RWPE1 (cell line): ENCODE data around the gene GPR107.
A peak's percentile ranks its signal among the peaks of the same experiment; 100 is the strongest.

ENCODE experiments used
- CTCF ChIA-PET: fragments of 350-600 bp; sonication (Branson Sonifier 250); formaldehyde crosslinking; extraction: SDS; loops from one replicate; lab custom pipeline; 2021; lab: Yijun Ruan, JAX
- POLR2A ChIA-PET: fragments of 400-600 bp; formaldehyde crosslinking; extraction: SDS; loops from one replicate; lab custom pipeline; 2020; ENCODE audit warnings: antibody characterized with exemption; ENCODE audit not compliant: low non-redundant PET; lab: Yijun Ruan, JAX
- DNase-seq: peaks from one replicate; pipeline ENCODE4 v3.0.0; 2012; ENCODE audit warnings: low spot score
- H3K27ac ChIP-seq: fragments of 450-650 bp; 2 replicates; pipeline ENCODE4 v1.5.1; 2017
- TF ChIP-seq, protein P1 (sequence below): fragments of 450-650 bp; conservative IDR thresholded peaks from 2 replicates; pipeline ENCODE4 v1.5.1; 2017; ENCODE audit warnings: low read depth, mild to moderate bottlenecking

GPR107 gene

DNA sequence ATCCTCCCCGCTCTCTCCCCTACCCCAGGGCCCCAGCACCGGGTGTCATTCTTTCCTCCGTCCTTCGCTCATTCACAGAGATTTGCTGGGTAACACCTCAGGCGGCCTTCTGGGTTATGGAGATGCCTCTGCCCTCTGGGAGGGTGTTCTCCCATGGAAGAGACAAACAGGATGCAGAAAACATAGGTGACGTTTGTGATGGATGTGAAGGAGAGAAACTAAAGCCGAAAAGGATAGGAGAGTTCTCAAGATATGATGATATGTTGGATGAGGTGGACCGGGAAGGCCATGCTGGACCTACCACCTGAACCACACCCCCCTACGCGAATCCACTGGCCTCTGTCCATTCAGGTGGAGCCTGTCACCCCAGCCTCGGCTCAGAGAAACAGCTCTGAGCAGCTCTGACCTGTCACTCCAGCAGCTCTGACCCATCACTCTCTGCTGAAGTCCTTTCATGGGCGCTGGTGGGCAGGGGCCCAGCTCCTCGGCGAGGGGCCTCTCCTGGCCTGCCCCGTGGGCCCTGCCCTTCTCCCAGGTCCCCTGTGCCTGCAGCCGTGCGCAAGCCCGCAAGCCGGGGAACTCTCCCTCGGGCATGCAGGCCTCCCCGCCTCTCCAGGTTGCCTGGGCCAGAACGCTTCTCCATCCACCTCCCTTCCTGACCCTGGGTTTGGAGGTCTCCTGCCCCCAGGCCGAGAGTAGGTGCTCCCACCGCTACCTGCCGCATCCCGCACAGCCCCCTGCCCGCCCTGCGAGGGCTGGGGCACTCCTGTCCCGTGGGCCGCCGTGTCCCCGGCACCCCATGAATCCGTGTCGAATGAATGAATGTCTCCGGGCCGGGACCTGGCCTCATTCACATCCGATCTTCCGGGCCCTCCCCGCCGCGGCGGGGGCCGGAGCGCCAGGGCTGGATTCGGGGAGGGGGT lies 117.8 kb downstream of the GPR107 start:
- H3K27ac ChIP-seq: peak overlapping the region; percentile 76
- ChIA-PET POLR2A (no interaction called here), CTCF (interaction anchor here (1.0 to 1.1 kb wide), 2 partner anchors 22 to 24 kb away, joined by 3 to 4 read pairs; no protein-coding TSS in a partner anchor)
- TF ChIP-seq, protein P1, sequence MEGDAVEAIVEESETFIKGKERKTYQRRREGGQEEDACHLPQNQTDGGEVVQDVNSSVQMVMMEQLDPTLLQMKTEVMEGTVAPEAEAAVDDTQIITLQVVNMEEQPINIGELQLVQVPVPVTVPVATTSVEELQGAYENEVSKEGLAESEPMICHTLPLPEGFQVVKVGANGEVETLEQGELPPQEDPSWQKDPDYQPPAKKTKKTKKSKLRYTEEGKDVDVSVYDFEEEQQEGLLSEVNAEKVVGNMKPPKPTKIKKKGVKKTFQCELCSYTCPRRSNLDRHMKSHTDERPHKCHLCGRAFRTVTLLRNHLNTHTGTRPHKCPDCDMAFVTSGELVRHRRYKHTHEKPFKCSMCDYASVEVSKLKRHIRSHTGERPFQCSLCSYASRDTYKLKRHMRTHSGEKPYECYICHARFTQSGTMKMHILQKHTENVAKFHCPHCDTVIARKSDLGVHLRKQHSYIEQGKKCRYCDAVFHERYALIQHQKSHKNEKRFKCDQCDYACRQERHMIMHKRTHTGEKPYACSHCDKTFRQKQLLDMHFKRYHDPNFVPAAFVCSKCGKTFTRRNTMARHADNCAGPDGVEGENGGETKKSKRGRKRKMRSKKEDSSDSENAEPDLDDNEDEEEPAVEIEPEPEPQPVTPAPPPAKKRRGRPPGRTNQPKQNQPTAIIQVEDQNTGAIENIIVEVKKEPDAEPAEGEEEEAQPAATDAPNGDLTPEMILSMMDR: no peak
- DNase-seq: peak; percentile 67

DNA sequence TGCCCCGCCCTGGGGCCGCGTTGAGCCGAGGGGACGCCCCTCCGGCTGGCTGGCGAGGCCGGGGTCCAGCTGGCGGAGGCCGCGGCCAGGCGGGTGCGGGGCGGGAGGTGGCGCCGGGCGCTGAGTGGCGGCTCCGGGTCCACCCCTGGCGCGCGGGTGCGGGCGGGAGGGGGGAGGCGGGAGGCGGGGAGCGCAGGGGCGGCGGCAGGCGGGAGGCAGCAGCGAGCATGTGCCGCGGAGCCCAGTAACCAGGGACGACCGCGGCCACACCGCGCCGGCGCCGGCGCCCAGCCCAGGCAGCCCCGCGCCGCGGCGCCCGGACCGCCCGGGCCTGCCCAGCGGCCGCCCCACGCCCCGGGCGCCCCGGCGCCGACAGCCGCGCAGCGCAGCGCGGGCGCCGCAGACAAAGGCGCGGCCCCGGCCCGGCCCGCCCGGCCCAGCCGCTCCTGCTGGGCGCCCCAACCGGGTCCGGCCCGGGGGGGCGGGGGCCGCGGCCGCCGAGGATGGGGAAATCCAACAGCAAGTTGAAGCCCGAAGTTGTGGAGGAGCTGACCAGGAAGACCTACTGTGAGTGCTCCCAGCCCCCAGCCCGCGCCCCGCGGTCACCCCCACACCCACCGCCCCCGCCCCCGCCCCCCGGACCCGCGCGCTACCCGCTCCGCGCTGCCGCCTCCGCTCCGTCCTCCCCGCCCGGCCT lies 118.6 kb downstream of the GPR107 start, which contains the start of gene NCS1:
NCS1 (plus strand) TSS at position 244 of the 697 bp plus-strand sequence; CDS start at position 504, 260 bp downstream.
- CTCF ChIA-PET: interaction anchor here (0.6 to 1.1 kb wide), 2 partner anchors 24 to 29 kb away, joined by 4 read pairs; no protein-coding TSS in a partner anchor
- DNase-seq: peak; percentile 97
- POLR2A ChIA-PET: no interaction called here
- TF ChIP-seq, protein P1: no peak
- peak within 1 kb of the TSS; percentile 76 for H3K27ac ChIP-seq

DNA sequence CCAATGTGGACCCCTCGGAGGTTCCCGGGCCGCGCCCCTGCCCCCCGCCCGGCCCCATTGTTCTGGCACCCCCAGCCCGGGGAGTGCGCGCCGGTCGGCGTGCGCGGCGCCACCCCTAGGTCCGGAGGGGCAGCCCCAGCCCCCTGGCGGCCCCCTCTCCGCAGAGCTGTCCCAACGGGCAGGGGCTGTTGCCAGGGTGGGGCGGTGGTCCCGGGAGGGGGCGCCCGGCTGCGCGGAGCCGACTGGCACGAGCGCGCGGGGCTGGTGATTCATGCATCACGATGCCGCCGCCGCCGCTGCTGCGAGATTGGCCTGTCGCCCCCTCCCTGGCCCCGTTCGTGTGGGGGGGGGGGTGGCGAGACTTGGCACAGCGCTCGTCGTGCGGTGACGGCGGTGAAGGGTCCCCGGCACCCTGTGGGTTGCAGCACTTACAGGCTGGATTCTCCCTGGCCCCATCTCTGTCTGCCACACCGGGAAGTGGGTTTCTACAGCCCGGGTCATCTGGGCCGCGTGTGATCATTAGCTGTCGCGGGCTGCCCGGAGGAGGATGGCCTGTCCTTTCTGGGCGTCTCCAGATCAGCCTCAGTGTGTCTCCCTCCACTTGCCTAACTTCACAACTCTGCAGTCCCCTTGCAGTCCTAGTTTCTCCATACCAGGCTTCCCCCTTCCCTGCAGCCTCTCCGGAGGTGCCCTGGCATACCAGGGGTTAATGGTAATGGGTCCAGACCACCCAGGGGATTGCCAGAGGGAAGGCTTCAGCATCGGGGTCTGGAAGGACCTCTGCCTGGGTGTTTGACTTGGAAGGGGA lies 119.4 kb downstream of the GPR107 start:
- H3K27ac ChIP-seq: peak overlapping the region; percentile 76
- TF ChIP-seq, protein P1: no peak
- peak; percentile 69 for DNase-seq
- ChIA-PET POLR2A (interaction anchor here (0.6 to 0.7 kb wide), 2 partner anchors 10 to 25 kb away, joined by 4 read pairs; no protein-coding TSS in a partner anchor), CTCF (interaction anchor here (0.6 to 1.7 kb wide), 5 partner anchors 16 to 65 kb away, joined by 3 to 5 read pairs (median 4); no protein-coding TSS in a partner anchor)

DNA sequence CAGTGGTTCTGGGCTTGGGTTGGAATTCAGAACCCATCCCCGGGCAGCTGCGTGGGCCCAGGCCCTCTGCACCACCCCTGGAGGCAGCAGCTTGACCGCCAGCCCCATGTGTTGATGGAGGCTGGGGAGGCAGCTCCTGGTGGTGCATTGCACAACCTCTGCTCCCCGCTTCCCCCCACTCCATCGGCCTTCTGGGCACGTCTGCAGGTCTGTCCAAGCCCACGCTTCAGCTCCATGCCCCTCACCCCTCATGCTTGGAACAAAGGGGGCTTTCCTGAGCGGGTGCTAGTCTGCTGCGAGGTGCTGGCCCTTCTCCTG lies 119.9 kb downstream of the GPR107 start:
- peak overlapping the region; percentile 76 for H3K27ac ChIP-seq
- CTCF ChIA-PET: interaction anchor here (0.6 to 1.7 kb wide), 4 partner anchors 17 to 65 kb away, joined by 3 to 5 read pairs (median 4); no protein-coding TSS in a partner anchor
- DNase-seq: no peak
- POLR2A ChIA-PET: interaction anchor here (0.6 to 0.7 kb wide), 3 partner anchors 9 to 25 kb away, joined by 4 to 6 read pairs (median 4); no protein-coding TSS in a partner anchor
- TF ChIP-seq, protein P1: no peak

DNA sequence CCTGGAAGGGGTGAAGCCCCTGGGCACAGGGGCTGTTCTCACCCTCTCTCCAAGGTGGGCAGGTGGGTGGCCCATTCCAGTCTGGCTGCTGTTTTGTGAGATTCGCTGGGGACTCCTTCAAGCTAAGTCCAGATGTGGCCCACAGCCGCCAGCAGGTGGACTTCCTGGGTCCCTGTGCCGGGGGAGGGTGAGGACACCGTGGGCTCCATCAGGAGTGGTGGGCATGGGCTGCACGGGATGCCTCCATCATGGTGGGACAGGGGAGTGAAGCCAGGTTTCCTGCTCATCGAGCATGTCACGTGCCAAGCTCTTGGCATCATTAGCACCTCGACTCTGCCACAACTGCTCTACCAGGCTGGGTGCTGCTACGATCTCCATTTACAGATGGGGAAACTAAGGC lies 120.3 kb downstream of the GPR107 start:
- H3K27ac ChIP-seq: peak overlapping the region; percentile 76
- no peak for DNase-seq
- CTCF ChIA-PET: interaction anchor here (0.6 to 1.7 kb wide), 4 partner anchors 11 to 66 kb away, joined by 3 to 5 read pairs (median 4); no protein-coding TSS in a partner anchor
- POLR2A ChIA-PET: interaction anchor here (0.6 kb wide), 1 partner anchor 21 kb away, joined by 6 read pairs; no protein-coding TSS in a partner anchor
- TF ChIP-seq, protein P1: no peak
